Anterior cingulate cortex (tissue), 58 donors: Measurements from ENCODE around the gene FBXO10.

ENCODE experiments used
- DNase-seq, 58 donors: peaks; one replicate each; lab custom pipeline; 2025; lab: John Stamatoyannopoulos, UW

The FBXO10 gene

DNA sequence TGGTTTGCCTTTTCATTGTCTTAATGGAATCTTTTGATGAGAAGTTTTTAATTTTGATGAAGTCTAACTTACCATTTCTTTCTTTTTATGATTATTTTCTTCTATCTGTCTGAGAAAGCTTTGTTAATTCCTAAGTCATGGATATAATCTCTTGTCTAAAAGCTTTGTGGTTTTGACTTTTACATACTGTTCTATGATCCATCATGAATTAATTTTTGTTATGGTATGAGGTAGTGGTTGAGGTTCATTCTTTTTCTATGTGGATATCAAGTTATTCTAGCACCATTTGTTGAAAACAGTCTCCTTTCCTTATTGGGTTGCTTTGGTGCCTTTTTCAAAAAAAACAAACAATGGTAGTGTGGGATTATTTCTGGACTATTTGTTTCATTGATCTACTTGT lies 20.4 kb downstream of the FBXO10 start:
- no peak for DNase-seq

DNA sequence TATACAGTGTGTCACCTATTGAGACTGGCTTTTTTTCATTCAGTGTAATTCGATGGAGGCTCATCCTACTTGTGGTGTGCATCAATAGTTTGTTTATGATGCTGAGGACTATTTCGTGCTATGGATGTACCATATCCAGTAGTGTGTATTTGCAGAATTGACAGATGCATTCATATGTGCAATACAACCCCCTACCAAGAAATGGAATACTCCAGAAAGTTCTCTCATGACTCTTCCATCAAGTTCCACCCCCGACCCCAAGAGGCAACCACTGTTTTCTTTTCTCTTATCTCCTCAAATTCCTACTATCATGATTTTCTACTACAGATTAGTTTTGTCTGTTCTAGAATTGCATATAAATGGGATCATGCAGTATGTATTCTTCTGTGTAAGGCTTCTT lies 21.9 kb downstream of the FBXO10 start:
- no peak for DNase-seq

GRCh38 chr9:37551888-37552287 lies 24.3 kb downstream of the FBXO10 start:
- no peak for DNase-seq

DNA sequence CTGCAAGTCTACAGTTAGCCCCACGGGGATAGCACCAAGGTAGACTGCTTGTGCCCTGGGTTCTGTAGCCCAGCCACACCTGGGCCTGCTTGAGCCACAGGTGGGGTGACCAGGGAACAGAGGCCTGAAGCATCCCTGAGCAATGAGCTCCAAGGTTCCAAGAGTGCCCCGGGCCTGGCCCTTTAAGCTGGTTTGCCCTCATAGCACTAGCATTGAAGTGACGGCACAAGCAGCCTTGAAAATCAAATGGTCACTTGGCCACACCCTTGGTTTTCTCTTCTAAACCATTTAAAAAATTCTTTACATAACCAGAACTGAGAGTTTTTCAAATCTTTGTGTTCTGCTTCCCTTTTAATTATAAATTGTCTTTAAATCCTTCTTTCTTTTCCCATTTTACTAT lies 24.7 kb downstream of the FBXO10 start:
- DNase-seq = no peak

DNA sequence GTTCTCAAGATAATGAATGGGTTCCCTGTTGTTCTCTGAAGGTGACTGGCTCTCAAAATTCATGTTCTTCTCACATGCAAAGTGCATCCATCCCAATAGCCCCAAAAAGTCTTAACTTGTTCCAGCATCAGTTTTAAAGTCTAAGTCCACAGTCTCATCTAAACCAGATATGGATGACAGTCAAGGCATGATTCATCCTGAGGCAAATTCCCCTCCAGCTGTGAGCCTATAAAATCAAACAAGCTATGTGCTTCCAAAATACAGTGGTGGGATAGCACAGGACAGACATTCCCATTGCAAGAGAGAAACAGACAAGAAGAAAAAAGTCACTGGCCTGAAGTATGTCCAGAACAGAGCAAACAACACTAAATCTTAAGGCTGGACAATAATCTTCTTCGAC lies 25.4 kb downstream of the FBXO10 start:
- DNase-seq = no peak

GRCh38 chr9:37549527-37549926 lies 26.7 kb downstream of the FBXO10 start:
- no peak for DNase-seq

DNA sequence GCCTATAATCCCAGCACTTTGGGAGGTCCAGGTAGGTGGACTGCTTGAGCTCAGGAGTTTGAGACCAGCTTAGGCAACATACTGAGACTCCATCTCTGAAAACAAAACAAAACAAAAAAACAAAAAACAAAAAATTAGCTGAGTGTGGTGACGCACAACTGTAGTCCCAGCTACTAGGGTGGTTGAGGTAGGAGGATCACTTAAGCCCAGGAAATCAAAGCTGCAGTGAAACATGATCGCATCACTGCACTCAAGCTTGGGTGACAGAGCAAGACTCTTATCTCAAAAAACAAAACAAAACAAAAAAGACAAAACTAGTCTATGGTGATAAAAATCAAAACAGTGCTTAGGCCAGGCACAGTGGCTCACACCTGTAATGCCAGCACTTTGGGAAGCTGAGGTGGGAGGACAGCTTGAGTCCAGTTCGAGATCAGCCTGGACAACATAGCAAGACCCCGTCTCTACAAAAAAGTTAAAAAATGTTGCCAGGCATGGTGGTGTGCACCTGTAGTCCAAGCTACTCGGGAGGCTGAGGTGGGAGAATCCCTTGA lies 28.8 kb downstream of the FBXO10 start:
- no peak for DNase-seq

DNA sequence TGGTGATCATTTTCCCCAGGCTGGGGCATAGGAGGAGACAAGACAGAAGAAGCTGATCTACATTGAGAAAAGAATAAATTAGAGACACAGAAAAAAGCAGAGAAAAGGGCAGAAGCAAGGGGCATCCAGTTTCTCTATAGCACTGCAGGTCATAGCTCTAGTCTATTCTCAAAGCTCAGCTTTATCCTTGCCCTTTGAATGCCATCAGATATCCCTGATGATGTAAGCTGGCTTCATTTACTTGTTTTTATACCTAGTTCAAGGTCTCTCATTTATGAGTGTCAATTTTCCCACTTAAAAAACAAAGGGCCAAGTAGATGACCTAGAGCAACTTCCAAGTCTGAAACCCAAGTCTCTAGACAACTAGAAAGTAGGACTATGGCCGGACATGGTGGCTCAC lies 32.7 kb downstream of the FBXO10 start:
- DNase-seq = no peak

DNA sequence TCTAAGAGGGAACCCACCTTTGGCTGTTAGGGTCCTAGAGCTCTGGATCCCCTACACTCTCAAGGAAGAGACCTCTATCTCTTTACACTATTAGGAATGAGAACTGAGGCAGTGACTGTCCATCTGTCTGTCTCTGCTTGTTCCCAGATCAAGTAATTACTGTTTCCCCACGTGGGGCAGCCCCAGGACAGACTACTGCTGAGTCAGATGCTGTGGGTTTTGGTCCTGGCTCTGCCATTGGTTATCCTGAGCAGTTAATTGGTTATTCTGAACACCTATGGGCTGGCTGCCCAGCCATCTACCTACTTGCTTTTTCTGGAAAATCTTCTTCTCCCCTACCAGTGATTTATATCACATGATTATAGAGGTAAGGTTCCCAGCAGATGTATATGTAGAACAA lies 33.3 kb downstream of the FBXO10 start:
- no peak for DNase-seq

GRCh38 chr9:37542488-37542887 lies 33.7 kb downstream of the FBXO10 start:
- no peak for DNase-seq

DNA sequence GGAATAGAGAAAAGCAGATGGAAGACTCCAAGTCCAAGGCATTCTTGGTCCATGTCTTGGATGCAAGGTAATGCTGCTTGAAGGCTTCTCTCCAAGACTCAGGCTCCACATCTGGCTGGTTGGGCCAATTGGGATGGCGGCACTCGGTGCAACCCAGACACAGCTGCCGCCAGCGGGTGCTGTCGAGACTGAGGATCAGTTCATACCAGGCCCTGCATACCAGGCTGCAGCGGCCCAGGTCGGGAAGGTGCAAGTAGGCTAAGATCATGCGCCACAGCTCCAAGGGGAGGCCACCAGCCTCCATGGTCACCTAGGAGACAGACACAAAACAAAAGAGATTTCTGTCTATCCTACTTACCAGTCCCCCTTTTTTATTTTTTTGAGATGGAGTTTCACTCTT lies 34.7 kb downstream of the FBXO10 start:
- no peak for DNase-seq

DNA sequence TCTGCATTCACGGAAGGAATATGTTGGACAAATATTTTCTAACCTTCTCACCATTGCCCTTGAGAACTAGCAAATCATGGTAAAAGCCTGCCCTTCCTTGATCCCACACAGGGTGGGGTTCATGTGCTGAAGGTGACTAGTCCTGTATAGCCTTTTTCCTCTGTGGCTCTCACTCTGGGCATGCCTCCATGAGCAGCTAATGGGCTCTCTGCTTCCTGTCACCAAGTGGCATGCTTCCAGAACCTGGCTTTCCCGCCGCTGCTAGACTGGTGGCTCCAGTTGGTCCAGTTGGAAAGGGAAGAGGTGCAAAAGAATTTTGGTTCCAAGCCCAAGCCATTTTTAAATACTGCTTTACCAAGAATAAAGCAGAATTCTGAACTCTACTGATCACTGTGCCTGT lies 35.5 kb downstream of the FBXO10 start:
- DNase-seq = peak in 19 of 58 donors; percentile 0 to 50 (median 7)

GRCh38 chr9:37539634-37540033 lies 36.5 kb downstream of the FBXO10 start:
- DNase-seq = no peak

GRCh38 chr9:37538099-37538498 lies 38.1 kb downstream of the FBXO10 start:
- DNase-seq = no peak

- no peak for DNase-seq
These were observed 41.3 kb downstream of the FBXO10 start for GRCh38 chr9:37534901-37535300.

GRCh38 chr9:37534412-37534811 lies 41.8 kb downstream of the FBXO10 start:
- DNase-seq = no peak

DNA sequence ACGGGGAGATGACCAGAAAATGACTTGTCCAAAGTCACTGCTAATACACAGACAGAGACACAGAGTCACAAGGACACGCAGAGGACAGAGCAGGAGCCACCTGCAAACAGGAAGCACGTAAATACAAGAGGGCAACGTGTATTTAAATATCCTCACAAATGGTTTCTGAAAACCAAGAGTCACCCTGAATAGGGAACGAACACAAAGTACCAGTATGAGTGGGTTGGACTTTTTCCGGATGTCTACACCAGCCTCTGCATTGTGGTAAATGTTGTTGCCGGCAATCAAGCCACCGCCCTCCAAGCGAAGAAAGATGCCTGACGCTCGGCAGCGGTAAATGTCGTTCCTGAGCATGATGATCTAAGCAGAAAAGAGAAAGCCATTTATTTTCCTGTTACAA lies 44.5 kb downstream of the FBXO10 start:
- DNase-seq = no peak

- no peak for DNase-seq
These were observed 47.3 kb downstream of the FBXO10 start for GRCh38 chr9:37528652-37529471.

DNA sequence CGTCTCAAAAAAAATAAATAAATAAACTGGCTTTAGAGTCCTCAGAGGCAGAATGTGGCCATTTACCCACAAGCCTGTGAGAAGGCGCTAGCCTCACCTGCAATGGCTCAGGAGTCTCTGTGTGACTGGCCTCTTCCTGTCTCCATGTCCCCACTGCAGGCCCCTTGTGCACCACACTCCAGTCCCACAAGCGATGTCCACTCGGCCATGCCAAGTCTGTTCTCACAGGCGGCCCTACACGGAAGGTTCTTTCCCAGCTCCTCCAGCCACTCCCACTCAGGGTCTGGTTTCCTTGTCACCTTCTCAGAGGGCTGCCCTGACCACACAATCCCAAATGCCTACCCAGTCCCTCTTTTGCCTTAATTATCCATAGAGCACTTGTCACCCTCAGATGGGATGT lies 52.3 kb downstream of the FBXO10 start:
- no peak for DNase-seq

- DNase-seq = no peak
These were observed 53.2 kb downstream of the FBXO10 start for GRCh38 chr9:37522971-37523370.

DNA sequence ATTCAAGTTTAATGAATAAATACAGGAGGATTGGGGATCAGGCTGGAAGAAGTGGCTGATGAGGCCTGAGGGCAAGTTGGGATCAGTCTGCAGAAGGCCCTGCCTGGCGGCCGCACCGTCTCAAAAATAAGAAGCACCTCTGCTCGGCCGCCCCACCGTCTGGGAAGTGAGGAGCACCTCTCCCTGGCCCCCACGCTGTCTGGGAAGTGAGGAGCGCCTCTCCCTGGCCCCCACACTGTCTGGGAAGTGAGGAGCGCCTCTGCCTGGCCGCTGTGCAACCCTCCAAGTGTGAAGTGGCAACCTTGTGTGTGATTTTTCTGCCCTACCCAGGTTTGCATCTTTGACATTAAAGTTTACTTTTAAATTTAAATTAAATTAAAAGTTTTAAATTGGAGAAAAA lies 55.1 kb downstream of the FBXO10 start:
- no peak for DNase-seq

DNA sequence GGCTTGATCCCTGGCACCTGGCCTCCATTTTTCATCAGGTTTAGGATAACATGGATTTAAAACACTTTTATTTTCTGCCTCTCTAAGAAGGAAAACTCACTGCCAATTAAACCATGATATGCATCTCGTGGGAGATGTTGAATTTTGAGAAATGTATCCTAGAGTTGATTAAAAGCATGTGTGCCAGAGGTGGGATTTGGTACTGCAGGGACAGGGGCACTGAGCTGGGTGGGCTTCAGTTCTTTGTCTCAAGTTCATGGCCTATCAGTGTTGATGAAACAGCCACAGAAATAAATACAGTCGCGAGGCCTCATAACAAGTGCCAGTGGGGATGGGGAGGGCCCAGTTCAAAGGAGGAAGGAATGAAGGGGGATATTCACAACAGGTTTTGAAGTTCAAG lies 55.5 kb downstream of the FBXO10 start:
- no peak for DNase-seq

- no peak for DNase-seq
These were observed 58.3 kb downstream of the FBXO10 start for GRCh38 chr9:37517923-37518322.
